GM18505 (cell line): ENCODE results near the gene CTU1.
"Not testable (repeated sequence)": the region's sequence is repeated elsewhere in the genome, so short reads cannot be mapped to it uniquely, and the experiment has no call there.

ENCODE experiments used
- ATAC-seq: cut with Tn5 transposase; IDR thresholded peaks from one replicate; pipeline ENCODE4 v1.9.1; 2021; ENCODE audit not compliant: unreplicated experiment
- POLR2A ChIP-seq: IDR thresholded peaks from 4 replicates; pipeline ENCODE4 v1.6.1; 2011; ENCODE audit warnings: borderline replicate concordance; ENCODE audit not compliant: insufficient read depth, insufficient read length; ENCODE audit errors: extremely low read depth

Gene CTU1

DNA sequence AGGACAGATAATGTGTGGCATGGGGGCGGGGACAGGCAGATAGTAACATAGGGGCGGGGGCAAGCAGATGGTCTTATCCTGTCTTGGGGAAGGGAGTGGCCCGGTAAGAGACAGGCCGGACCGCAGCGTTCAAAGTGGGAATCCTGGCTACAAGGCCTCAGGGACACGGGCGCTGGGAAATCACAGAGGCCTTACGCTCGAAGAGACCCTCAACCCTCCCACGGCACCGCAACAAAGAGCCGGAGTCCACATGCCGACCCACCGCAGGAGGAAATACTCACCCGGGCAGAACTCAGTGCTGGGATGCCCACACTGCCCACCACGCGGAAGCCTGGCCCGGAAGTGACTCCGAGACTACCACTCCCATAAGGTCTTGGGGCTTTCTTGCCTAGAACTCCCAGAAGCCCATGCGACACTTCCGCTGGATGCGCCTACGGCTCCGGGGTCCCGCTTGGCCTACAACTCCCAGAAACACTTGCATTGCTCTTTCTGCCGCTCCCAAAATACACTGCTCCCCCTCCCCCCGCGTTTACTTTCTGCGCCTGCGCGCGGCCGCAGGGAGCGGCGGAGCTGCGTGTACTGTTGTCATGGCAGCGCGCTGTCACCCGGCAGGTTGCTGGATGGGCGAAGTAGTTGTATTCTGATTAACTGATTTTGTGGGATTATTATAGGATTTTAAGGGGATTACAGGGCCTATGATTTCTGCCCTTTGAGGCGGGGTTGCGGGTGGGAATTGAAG lies at the start of gene CTU1:
TSS of gene CTU1 (minus strand) at position 344 of the 739 bp plus-strand sequence. CDS start 3,840 bp downstream, outside the sequence.
- peak; percentile 75 for TF ChIP-seq POLR2A

DNA sequence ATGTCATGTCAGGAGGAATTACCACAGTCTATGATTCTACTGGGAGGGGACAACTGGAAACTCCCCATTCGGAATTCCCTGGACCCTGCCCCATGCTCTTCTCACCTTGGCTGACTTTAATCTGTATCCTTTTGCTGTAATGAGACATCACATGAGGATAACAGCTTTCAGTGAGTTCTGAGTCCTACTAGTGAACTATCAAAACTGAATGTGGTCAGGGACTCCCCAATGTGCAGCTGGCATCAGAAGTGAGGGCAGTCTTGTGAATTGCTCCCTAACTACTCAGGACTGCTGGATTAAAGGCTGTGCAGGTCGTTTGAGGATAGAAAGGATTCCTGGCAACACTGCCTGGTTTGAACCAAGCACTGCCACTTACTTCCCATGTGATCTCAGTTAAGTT lies 49.1 kb upstream of the CTU1 start:
- ATAC-seq = no peak
- TF ChIP-seq POLR2A = no peak

More for the DNA sequence above, at the start of gene CTU1:
- ATAC-seq = peak; percentile 93

DNA sequence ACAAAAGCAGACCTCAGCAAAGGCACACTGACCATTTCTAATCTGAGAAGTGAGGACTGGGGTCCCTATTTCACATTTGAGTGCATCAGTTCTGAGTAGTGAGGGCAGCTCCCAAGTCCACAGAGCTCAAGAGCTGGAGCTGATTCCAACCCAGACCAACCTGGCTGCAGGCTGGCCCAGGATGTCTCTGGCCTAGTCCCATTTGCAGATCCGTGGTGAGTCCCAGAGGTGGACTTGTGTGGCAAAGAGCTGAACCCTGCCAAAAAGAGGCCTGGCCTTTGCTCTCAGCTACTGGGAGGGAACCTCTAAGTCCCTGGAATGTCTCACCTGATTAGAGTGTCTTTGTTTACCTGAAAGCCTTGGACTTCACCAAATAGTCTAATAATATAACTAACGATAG lies 48.5 kb upstream of the CTU1 start:
- TF ChIP-seq POLR2A = no peak

DNA sequence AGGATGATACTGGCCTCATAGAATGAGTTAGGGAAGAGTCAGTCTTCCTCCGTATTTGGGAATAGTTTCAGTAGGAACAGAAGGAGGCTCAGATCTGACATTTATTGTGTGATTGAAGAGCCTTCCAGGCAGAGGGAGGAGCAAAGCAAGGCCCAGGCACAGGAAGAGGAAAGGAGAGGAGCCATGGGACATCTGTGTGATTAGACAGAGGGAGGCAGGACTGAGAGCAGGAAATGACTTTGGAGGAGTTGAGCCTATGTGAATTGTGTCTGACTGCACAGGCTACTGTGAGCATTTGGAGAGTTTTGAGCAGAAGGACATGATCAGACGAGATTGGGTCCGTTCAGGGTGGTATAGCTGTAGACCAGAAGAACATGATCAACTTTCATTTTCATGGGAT lies 42.4 kb upstream of the CTU1 start:
- no peak for TF ChIP-seq POLR2A
- ATAC-seq = no peak

More for the DNA sequence above, 48.5 kb upstream of the CTU1 start:
- no peak for ATAC-seq

DNA sequence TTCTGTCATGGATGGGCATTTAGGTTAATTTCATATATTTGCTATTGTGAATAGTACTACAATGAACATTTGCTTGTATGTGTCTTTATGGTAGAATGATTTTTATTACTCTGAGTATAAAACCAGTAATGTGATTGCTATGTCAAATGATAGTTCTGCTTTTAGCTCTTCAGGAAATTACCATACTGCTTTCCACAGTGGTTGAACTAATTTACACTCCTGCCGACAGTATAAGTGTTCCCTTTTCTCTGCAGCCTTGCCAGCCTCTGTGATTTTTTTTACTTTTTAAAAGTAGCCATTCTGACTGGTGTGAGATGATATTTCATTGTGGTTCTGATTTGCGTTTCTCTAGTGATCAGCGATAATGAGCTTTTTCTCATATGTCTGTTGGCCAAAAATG lies 40.4 kb upstream of the CTU1 start:
- TF ChIP-seq POLR2A = no peak
- ATAC-seq = no peak

DNA sequence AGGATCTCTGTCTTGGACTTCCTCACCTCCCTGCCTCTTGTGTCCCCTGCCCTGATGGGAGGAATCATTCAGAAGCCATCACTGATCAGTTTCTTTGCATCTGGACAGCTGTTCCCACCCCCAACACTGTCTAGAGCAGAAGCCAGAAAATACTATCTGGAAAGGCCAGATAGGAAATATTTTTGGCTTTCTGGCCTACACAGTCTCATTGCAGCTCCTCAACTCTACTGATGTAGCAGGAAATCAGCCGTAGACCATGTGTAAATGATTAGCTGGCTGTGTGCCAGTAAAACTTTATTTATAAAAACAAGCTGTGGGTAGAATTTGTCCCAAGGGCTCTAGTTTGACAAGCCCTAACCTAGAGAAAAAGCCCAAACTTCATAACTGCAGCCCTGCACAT lies 39.5 kb upstream of the CTU1 start:
- no peak for ATAC-seq
- no peak for TF ChIP-seq POLR2A

DNA sequence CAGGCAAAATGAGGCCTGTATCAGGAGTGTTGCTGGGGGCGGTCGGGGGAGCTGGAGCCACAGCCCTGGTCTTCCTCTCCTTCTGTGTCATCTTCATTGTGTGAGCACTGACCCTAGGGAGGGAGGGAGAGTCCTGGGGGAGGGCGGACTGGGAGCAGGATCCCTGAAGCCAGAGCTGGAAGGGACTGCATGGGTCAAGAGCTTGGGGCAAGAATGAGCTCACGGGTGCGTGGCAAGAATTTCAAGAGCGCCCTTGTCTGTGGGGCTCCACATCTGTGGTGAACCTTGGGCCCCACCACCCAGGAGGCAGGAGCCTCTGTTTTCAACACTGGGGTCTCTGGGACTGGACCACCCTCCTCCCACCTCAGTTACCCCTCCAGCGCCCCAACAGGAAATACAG lies 38.5 kb upstream of the CTU1 start:
- TF ChIP-seq POLR2A = no peak
- ATAC-seq = no peak

DNA sequence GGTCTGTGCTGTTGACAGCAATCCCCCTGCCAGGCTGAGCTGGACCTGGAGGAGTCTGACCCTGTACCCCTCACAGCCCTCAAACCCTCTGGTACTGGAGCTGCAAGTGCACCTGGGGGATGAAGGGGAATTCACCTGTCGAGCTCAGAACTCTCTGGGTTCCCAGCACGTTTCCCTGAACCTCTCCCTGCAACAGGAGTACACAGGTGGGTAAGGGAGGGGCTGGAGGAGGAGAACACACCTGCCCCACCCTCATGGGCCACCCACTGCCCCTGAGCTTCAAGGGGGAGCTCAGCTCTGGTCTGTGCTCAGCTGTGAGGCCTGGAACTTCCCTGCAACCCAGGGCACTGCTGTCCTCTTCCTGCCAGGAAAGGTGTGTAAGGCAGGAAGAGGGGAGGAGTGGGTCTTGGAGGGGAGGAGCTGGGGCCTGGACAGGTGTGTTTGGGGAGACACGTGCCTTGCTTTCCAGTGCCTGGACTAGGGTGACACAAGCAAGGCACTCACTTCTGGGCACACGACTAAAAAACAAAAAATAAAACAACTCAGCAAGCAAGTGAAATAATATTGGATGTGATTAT lies 37.8 kb upstream of the CTU1 start:
- no peak for TF ChIP-seq POLR2A

DNA sequence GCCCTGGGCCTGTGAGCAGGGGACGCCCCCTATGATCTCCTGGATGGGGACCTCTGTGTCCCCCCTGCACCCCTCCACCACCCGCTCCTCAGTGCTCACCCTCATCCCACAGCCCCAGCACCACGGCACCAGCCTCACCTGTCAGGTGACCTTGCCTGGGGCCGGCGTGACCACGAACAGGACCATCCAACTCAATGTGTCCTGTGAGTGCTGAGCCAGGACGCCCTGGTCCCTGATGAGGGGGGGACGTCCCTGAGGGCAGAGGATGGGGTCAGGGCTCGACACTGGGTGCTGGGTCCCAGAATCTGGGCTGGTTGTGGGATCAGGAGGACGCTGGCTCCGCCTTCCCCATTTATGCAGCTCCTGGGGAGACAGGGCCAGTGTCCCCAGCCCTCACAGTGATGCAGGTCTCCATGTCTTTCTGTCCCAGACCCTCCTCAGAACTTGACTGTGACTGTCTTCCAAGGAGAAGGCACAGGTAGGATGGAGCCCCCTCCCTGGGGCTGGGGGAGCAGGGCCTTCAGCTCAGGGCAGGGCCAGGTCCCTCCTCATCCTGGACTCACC lies 36.4 kb upstream of the CTU1 start:
- no peak for ATAC-seq
- no peak for TF ChIP-seq POLR2A

More for the DNA sequence above, 37.8 kb upstream of the CTU1 start:
- no peak for ATAC-seq

DNA sequence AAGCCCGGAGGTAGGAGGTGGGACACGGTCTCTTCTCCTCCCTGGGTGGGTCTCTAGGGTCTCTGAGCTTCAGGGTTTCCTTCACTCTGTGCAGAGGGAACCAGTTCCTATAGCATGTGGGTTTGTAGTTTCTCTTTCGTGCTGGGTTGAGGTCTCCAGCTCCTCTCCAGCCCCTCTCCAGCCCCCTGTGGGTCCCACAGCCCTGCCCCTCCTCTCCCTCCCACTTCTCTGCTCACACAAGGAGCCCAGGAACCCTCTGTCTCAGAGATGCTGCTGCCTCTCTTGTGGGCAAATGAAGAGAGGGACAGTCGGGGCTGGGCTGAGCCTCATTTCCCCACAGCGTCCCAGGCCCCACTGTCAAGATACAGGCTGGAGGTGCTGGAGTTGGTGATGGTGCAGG lies 35.3 kb upstream of the CTU1 start:
- ATAC-seq = no peak
- TF ChIP-seq POLR2A = no peak

DNA sequence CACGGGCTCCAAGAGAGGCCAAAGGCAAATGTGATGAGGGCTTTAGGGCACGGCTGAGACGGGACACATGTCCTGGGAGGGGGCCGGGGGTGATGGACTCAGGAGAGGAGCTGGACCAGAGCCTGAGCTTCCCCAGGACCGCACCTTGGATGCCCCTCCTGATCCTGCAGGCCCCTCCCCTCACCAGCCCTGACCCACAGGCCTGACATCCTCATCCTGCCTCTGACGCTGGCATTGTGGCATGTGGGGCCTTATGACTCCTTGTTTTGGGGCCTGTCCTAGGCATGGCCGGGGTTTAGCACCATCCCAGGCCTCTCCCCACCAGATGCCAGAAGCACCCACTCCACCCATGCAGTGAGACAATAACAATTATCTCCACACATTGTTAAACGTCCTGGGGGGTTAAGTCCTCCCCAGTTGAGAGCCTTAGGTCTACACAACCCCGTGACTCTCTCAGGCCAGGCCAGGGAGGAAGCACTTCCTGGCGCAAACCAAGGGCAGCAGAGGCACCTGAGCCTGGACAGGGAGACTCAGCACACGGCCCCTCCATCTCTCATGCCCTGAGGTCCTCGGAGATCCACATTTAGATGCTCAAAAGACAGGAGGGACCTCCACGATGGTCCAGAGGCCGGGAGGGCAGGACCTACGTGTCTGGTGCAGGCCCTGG lies 34.7 kb upstream of the CTU1 start:
- not testable (repeated sequence) for ATAC-seq

DNA sequence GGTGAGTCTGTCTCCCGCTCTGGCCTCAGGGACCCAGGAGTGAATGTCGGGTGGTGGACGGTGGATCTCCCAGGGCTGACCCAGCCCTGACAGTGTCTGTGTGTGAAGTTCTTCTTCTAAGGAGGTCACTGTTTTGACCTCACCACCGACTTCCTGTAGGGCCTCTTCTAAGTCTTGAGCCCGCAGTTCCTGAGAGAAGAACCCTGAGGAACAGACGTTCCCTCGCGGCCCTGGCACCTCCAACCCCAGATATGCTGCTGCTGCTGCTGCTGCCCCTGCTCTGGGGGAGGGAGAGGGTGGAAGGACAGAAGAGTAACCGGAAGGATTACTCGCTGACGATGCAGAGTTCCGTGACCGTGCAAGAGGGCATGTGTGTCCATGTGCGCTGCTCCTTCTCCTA lies 33.9 kb upstream of the CTU1 start, which contains the start of gene SIGLEC7:
TSS of gene SIGLEC7 (plus strand) at position 183 of the 400 bp plus-strand sequence. CDS start at position 252, 69 bp downstream.
- no peak for TF ChIP-seq POLR2A
- no peak for ATAC-seq

DNA sequence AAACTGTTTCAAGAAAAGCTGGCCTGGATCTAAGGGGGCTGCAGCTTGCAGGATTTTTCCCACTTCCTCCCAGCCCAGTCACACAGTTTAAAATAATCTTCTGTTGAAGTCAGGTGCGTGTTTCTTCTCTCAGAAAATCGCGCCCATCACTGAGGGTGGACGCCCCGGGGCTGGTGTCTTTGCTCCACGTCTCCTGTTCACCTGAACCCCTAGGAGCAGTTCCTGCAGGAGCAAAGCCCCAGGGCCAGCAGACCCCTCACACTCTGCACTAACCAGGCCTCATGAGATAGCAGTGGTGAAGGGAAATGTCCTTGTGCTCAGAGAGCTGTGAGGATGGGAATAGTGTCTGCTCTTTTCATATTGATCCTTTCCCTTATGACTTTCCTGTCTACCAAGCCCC lies 33.0 kb upstream of the CTU1 start:
- no peak for ATAC-seq
- no peak for TF ChIP-seq POLR2A
